Endothelial cell of umbilical vein (primary cell): ENCODE results near the gene INKA1. TPM values are rescaled to one million over a fixed set of nuclear protein-coding genes. Genes with fewer than 3 reads are reported as not detected.

Source experiments
- BruUV-seq: library from RNA; stranded (reverse); fragments of 400-500 nt; replicated peaks from 2 replicates; lab custom pipeline; 2021; lab: Mats Ljungman, UMichigan
- CTCF ChIA-PET: fragments of 300-600, 350-600 bp; sonication (Branson Sonifier 250); formaldehyde crosslinking; loops from one replicate; lab custom pipeline; 2021; ENCODE audit warnings: antibody characterized with exemption, inconsistent platforms; lab: Charles Lee
- POLR2A ChIA-PET: fragments of 300-600, 350-600 bp; sonication (Branson Sonifier 250); formaldehyde crosslinking; loops from one replicate; lab custom pipeline; 2021; ENCODE audit warnings: antibody characterized with exemption, inconsistent platforms; lab: Charles Lee
- DNase-seq: peaks from one replicate; pipeline ENCODE4 v3.0.0-alpha.2; 2011; ENCODE audit warnings: low read depth, low spot score
- FAIRE-seq: peaks from 2 replicates; lab custom pipeline; 2011; peaks lifted over from hg19 to GRCh38; lab: Jason Lieb, UNC
- H2AFZ ChIP-seq: 2 replicates; pipeline ENCODE4 v1.6.0; 2012; ENCODE audit warnings: low read depth, low read length, control low read depth, inconsistent platforms
- H3K27ac ChIP-seq: 2 replicates; pipeline ENCODE4 v1.5.1; 2011; ENCODE audit warnings: low read depth, mild to moderate bottlenecking, control low read depth, low read length, moderate library complexity; ENCODE audit not compliant: insufficient read depth
- H3K27me3 ChIP-seq, 2 experiments: 2 replicates each; pipeline versions ENCODE4 v1.6.0 to v1.6.1; 2011; ENCODE audit warnings: low read length in 2 of 2, mixed read lengths in 1 of 2; ENCODE audit not compliant: control insufficient read depth in 2 of 2, insufficient read depth in 2 of 2
- H3K36me3 ChIP-seq, 2 experiments: 2 replicates in 1 of 2; 3 replicates in 1 of 2; pipeline ENCODE4 v1.5.1; 2011; ENCODE audit warnings: low read length in 2 of 2, mild to moderate bottlenecking in 1 of 2, moderate library complexity in 1 of 2; ENCODE audit not compliant: control insufficient read depth in 2 of 2, insufficient read depth in 2 of 2; ENCODE audit errors: extremely low read depth in 1 of 2
- H3K4me1 ChIP-seq: 3 replicates; pipeline ENCODE4 v1.5.1; 2011; ENCODE audit warnings: mild to moderate bottlenecking, low read length; ENCODE audit not compliant: control insufficient read depth, insufficient read depth; ENCODE audit errors: extremely low read depth
- H3K4me2 ChIP-seq: 2 replicates; pipeline ENCODE4 v1.6.1; 2011; ENCODE audit warnings: low read length, control low read depth, mixed read lengths; ENCODE audit not compliant: insufficient read depth
- H3K4me3 ChIP-seq, 3 experiments: fragments of 200-600 bp in 1 of 3; sonication (generic), shearing (Covaris generic) in 1 of 3; replicated peaks in 1 of 3; 2 replicates each; pipeline ENCODE4 v1.5.1; 2011 to 2016; ENCODE audit warnings: control low read depth in 3 of 3, low read length in 3 of 3, mild to moderate bottlenecking in 2 of 3, inconsistent platforms in 1 of 3, low read depth in 1 of 3, moderate library complexity in 1 of 3; ENCODE audit not compliant: insufficient read depth in 1 of 3
- H3K79me2 ChIP-seq: 2 replicates; pipeline ENCODE4 v1.6.0; 2012; ENCODE audit warnings: low read length, inconsistent platforms; ENCODE audit not compliant: control insufficient read depth, insufficient read depth
- H3K9ac ChIP-seq: replicated peaks from 2 replicates; pipeline ENCODE3; 2011; ENCODE audit warnings: low read length, control low read depth; ENCODE audit not compliant: insufficient read depth; ENCODE audit errors: extremely low read depth
- H3K9me1 ChIP-seq: replicated peaks from 3 replicates; pipeline ENCODE4 v1.6.0; 2011; ENCODE audit warnings: mild to moderate bottlenecking, low read length; ENCODE audit not compliant: control insufficient read depth, insufficient read depth; ENCODE audit errors: extremely low read depth
- H3K9me3 ChIP-seq: replicated peaks from 2 replicates; pipeline ENCODE4 v1.5.1; 2012; ENCODE audit warnings: low read length, inconsistent platforms; ENCODE audit not compliant: control insufficient read depth, insufficient read depth
- H4K20me1 ChIP-seq: replicated peaks from 2 replicates; pipeline ENCODE3; 2011; ENCODE audit warnings: mild to moderate bottlenecking, low read length; ENCODE audit not compliant: control insufficient read depth, insufficient read depth; ENCODE audit errors: extremely low read depth
- CTCF ChIP-seq, 2 donors: IDR thresholded peaks; 1 replicate in 1 of 2; 2 replicates in 1 of 2; pipeline ENCODE4 v1.5.1; 2011; ENCODE audit warnings: low read length in 2 of 2, mild to moderate bottlenecking in 2 of 2, moderate library complexity in 2 of 2, control low read depth in 1 of 2, inconsistent platforms in 1 of 2, low read depth in 1 of 2; ENCODE audit not compliant: insufficient read depth in 1 of 2; ENCODE audit errors: extremely low read depth in 1 of 2
- EZH2 ChIP-seq: IDR thresholded peaks from 2 replicates; pipeline ENCODE4 v1.6.1; 2012; ENCODE audit warnings: borderline replicate concordance, low read depth, mild to moderate bottlenecking, moderate library complexity, low read length, inconsistent platforms; ENCODE audit not compliant: severe bottlenecking
- FOS ChIP-seq: IDR thresholded peaks from 2 replicates; pipeline ENCODE4 v1.6.1; 2011; ENCODE audit warnings: mild to moderate bottlenecking, low read length, moderate library complexity, borderline replicate concordance; ENCODE audit not compliant: insufficient read depth
- GATA2 ChIP-seq: IDR thresholded peaks from 2 replicates; pipeline ENCODE4 v1.7.0; 2011; ENCODE audit warnings: low read depth, mild to moderate bottlenecking, moderate library complexity, mixed read lengths, low read length; ENCODE audit not compliant: insufficient read length, insufficient read depth
- JUN ChIP-seq: IDR thresholded peaks from 2 replicates; pipeline ENCODE4 v1.6.1; 2011; ENCODE audit warnings: borderline replicate concordance, low read depth; ENCODE audit not compliant: insufficient read length, insufficient read depth
- MAX ChIP-seq: IDR thresholded peaks from 2 replicates; pipeline ENCODE4 v1.6.1; 2011; ENCODE audit not compliant: insufficient read depth, insufficient read length
- MYC ChIP-seq: IDR thresholded peaks from one replicate; pipeline ENCODE4 v1.6.1; 2011; ENCODE audit warnings: mild to moderate bottlenecking, low read depth, low read length
- POLR2AphosphoS5 ChIP-seq: IDR thresholded peaks from 2 replicates; pipeline ENCODE4 v1.6.1; 2012; ENCODE audit warnings: low read depth, mild to moderate bottlenecking, control low read depth, low read length, moderate library complexity; ENCODE audit not compliant: insufficient read depth
- dilution Hi-C: fragments of 300-500 bp; cut with MboI; formaldehyde crosslinking; loops from one replicate; pipeline ENCODE4 v1.15.0; 2019; ENCODE audit warnings: low sequenced_read_pairs; ENCODE audit not compliant: extremely low pct_ligation_motif_present
- intact Hi-C: fragments of 100-400 bp; cut with micrococcal nuclease; formaldehyde crosslinking; loops from one replicate; pipeline ENCODE4 v1.10.0; 2022
- polyA plus RNA-seq, 4 experiments: library from polyadenylated mRNA; depleted of rRNA in 3 of 4; stranded (reverse) in 3 of 4; unstranded in 1 of 4; fragments of >200 nt; gene quantifications; 2 replicates each; pipeline versions ENCODE4 v1.2.1 to v1.2.3, GENCODE V29; 2011 to 2012; ENCODE audit warnings: missing spikeins in 1 of 4
- total RNA-seq: library from RNA; stranded (reverse); gene quantifications from 2 replicates; pipeline ENCODE4 v1.2.3, GENCODE V29; 2021

INKA1 gene
- total and polyA plus RNA-seq, 2 donors (not counting 3 experiments of a cell fraction or from before 2014, with no cell fraction given) = 24.0 to 37.8 TPM

- FAIRE-seq (no peak), DNase-seq (no peak)
- dilution Hi-C loops (no loop called here), intact Hi-C loops (no loop called here)
- Histone ChIP-seq H3K27ac (no peak overlapping the region), H3K4me1 (peaks cover 2% of the 10 kb centered on the region), H4K20me1 (peaks cover 9% of the 10 kb centered on the region), H3K9me3 (no peaks in the 10 kb centered on the region), H3K36me3 (no peaks in the 10 kb centered on the region), H3K27me3 (no peaks in the 10 kb centered on the region), H3K79me2 (peaks cover 79% of the 10 kb centered on the region), H3K9ac (no peak overlapping the region), H3K4me2 (no peak overlapping the region), H3K4me3 (no peak overlapping the region), H2AFZ (no peak overlapping the region), H3K9me1 (no peaks in the 10 kb centered on the region)
- BruUV-seq = no TSS peak
- ChIA-PET POLR2A (interaction anchor here (0.7 kb wide), 1 partner anchor 24 kb away, joined by 3 read pairs; no protein-coding TSS in a partner anchor), CTCF (no interaction called here)
- TF ChIP-seq GATA2 = no peak
These were observed 30.4 kb upstream of the INKA1 start for GRCh38 chr3:49772703-49773102.

- dilution Hi-C loops = no loop called here
- H4K20me1 ChIP-seq = peaks cover 6% of the 10 kb centered on the region
- no peak overlapping the region for H3K27ac ChIP-seq
These were observed 27.5 kb upstream of the INKA1 start for GRCh38 chr3:49775538-49775937.

More at GRCh38 chr3:49775538-49775937, 27.5 kb upstream of the INKA1 start:
- Histone ChIP-seq H2AFZ (no peak overlapping the region), H3K27me3 (no peaks in the 10 kb centered on the region), H3K9me3 (no peaks in the 10 kb centered on the region), H3K4me2 (no peak overlapping the region), H3K4me1 (peaks cover 2% of the 10 kb centered on the region), H3K9me1 (no peaks in the 10 kb centered on the region), H3K36me3 (peaks cover 0 to 1% of the 10 kb centered on the region in 2 experiments), H3K9ac (no peak overlapping the region), H3K4me3 (no peak overlapping the region), H3K79me2 (peaks cover 76% of the 10 kb centered on the region)
- intact Hi-C loops = no loop called here
- no TSS peak for BruUV-seq
- ChIA-PET POLR2A (no interaction called here), CTCF (interaction anchor here (1.0 to 1.1 kb wide), 2 partner anchors 31 to 64 kb away, joined by 3 to 4 read pairs; no protein-coding TSS in a partner anchor)
- no peak for FAIRE-seq
- no peak for DNase-seq
- TF ChIP-seq JUN (no peak), MAX (no peak), MYC (no peak), POLR2AphosphoS5 (no peak), FOS (no peak), EZH2 (no peak), CTCF (IDR thresholded peaks at IDR 0.05; ENCODE audit: extremely low read depth in 1 of 2, insufficient read depth in 1 of 2, low read depth in 1 of 2, low read length in 2 of 2) (no peak)
